DMS 273 treated with DMSO at 0.1 percent for 48 hours (cell line): ENCODE results near the gene CEBPA.
"Not testable (repeated sequence)": the region's sequence is repeated elsewhere in the genome, so short reads cannot be mapped to it uniquely, and the experiment has no call there.

Experiments used
- DNase-seq: peaks from one replicate; lab custom pipeline; 2025; lab: John Stamatoyannopoulos, UW

CEBPA gene

DNA sequence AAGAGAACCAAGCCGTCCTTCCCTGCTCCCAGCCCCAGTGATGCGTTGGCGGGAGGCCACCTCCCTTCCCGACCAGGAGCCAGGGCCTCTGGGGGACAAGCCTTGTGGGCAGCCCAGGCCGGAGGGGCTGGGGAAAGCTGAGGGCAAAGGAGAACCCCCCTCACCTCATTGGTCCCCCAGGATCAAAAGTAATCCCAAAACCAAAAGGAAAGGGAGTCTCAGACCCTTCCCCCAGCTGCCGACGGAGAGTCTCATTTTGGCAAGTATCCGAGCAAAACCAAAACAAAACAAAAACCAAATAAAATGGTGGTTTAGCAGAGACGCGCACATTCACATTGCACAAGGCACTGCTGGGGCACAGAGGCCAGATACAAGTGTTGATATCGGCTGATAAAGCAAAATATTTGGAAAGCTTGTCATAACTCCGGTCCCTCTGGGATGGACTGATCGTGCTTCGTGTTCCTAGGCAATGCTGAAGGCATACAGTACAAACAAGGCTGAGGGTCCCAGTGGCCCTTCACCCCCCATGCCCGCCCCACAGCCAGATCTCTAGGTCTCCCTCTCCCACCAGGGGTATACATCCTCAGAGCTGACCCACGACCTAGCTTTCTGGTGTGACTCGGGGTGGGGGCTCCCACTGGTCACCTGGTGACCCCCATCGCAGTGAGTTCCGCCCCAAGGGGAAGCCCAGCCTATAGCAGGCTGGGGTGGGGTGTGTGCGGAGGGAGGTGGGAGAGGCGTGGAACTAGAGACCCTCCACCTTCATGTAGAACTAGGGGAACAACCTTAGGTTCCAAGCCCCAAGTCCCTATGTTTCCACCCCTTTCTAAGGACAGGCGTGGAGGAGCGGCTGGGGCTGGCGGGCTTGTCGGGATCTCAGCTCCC, 2.1 kb downstream of the CEBPA start:
- no peak for DNase-seq

DNA sequence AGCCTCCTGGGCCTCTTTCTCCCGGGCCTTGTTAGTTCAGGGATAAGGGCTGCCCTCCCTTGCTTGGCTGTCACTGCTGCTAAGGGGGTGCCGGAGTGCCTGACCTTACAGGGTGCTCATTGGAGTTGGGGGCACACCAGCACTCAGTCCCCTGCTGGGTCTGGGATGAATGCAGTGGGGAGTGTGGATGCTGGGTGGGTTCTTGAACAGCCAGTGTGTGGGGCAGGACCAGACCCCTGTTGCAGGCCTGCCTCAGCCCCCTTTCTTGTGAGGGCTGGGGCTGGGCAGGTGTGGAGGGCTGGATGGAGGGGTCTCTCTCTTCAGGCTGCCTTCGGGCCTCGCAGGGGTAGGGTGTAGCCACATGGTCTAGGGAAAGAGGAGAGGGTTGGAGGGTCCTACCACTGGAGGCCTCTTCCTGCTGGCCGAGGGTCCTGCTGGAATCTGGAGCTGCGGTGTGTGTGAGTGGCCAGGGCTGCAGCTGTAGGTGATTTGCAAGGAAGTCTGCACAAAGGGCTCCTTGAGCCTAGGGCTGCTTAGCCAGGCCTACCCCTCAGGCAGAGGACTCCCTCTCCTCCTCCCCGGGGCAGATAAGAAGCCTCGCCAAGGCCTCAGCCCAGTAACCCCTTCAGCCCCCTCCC, 3.2 kb downstream of the CEBPA start:
- no peak for DNase-seq

GRCh38 chr19:33298146-33298911, 4.0 kb downstream of the CEBPA start:
- no peak for DNase-seq

GRCh38 chr19:33297401-33298145, 4.8 kb downstream of the CEBPA start:
- DNase-seq, result no peak

GRCh38 chr19:33296488-33296971, 5.8 kb downstream of the CEBPA start:
- DNase-seq, result peak; percentile 7

DNA sequence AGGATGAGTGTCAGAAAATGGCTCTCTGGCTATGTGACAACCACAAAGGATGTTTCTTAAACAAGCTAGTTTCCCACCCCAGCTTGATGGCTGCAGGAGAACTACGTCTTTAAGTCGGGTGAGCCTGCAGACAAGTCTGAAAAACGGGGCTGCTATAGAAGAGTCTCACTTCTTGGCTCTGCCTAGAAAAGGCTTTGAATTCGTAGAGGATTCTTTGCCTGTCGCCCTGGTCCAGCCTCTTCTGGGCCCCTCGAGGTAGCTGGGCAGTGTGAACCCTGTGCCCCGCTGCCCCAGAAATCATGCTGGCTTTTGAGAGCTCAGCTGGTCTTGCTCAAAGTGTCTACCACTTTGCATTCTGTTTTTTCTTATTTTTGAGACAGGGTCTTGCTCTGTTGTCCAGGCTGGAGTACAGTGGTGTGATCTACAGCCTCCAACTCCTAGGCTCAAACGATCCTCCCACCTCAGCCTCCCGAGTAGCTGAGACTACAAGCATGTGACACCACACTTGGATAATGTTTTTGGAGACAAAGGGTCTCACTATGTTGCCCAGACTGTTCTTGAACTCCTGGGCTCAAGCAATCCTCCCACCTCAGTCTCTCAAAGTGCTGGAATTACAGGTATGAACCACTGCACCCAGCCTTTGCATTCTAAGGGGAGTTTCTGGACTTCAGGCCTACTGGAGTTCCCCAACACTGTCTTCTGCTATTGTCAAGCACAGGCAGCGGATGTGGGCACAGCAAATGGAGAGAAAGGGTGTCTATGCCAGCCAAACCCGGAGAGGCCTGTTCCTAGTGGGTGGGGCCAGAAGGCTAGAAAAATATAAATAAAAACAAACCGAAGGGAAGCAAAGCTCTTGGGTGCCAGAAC, 6.5 kb downstream of the CEBPA start:
- no peak for DNase-seq

DNA sequence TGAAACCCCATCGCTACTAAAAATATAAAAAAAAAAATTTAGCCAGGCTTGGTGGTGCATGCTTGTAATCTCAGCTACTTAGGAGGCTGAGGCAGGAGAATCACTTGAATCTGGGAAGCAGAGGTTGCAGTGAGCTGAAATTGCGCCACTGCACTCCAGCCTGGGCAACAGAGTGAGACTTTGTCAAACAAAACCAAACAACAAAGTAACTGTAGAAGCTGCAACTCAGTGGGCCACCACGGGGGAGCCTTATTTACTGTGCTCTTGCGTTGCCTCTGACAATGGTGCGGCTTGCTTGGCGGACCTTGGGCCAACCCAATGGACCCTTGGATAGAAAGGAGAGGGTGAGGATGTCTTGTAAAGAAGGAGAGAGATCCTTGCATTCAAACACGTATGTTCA, 7.3 kb downstream of the CEBPA start:
- not testable (repeated sequence) for DNase-seq

GRCh38 chr19:33294058-33294798, 8.1 kb downstream of the CEBPA start:
- no peak for DNase-seq

GRCh38 chr19:33293255-33294057, 8.9 kb downstream of the CEBPA start:
- DNase-seq, result peak; percentile 13

DNA sequence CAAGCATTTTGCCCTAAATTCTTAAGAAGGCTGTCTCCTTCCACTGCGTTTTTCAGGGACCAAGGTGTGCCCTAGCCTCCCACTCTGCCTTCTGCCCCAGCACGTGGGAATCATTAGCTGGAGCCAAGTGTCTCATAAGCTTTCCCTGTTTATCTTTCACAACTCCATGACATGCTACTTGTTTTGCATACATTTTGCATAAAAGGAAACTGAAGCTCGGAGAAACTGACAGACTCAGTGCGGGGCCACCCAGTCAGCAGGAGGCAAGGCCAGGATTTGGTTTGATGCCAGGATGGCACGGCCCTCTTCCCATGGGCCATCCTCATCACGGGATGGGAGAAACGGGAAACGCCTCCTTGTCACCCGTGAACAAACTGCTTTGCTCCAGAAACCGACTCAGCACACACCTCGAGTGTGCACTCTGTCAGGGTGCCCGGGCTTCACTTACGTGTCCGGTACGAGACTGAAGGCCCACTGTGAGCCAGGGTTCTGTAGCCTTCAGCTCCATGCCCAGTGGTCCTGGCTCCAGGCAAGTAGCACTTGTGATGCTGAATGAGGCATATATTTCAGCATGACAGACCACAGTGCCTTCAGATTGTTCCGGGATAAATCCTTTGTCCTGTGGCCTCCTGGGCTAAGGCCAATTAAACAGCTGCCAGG, 9.6 kb downstream of the CEBPA start:
- no peak for DNase-seq

GRCh38 chr19:33291623-33292534, 10.5 kb downstream of the CEBPA start:
- DNase-seq, result no peak

DNA sequence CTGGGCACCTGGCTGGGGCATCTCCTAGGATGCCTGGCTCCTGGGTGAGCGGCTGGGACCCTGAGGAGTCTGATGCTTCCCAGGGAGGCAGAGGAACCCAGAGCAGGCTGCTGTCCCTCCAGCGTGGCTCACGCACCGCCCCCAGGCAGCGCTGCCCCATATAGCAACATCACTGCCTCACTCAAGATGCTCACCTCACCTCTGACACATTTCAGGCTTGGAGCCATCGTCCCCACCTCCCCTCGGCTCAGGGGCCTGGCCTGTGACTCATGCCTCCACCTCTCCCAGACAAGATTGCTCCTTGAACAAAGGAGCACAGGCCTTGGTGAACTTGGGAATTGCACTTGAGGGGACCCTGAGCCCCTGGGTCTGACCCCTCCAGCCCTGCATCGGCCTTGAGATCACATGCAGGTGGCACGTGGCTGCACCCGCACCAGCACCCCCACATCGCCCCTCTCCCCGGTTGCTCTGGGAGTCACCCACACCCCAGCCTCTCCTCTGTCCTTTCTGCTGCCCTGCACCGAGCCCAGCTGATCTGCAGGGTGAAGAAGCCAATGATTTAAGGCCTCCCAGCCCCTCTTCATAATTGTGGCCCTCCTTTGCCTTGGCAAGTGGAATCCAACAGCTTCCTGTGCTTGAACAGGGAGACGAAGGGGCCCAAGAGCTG, 11.2 kb downstream of the CEBPA start:
- no peak for DNase-seq

- no peak for DNase-seq
Measured at GRCh38 chr19:33290082-33290815, 12.1 kb downstream of the CEBPA start.

DNA sequence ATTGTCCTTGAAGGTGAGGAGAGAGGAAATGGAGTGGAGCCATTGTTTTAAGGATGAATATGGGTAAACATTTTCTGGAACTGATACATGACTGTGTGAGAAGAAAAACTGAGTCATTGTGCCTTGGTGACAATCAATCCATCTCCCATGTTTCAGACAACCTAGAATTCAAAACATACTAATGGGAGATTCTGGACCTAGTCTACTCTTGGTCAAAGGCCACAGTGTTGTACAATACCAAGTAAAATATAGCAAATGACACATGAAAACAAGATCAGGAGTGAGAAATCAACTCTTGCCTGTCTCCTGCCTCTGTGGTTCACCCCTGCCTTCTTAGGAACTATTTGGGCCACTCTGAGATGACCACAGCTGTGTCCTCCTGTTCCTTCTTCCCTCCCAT, 13.1 kb downstream of the CEBPA start:
- no peak for DNase-seq

DNA sequence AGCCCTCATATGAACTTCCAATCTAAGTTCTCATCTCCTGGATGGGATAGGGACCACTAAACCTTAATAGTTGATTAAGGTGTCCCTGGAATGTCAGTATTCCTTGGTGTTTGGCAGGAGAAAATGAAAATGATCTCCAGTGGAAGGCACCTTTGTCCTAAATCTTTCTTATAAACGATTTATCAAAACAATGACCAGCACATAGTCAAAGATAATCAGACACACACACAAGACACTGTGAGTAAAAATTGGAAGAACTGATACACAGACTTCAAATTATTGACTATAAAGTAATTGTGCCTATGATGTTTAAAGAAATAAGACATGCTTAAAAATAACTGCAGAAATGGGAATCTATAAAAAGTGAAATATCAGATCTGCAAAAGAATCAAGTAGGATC, 13.7 kb downstream of the CEBPA start:
- no peak for DNase-seq

GRCh38 chr19:33287927-33288326, 14.4 kb downstream of the CEBPA start:
- no peak for DNase-seq
